ENCODE data around the gene PRDM7.
A peak's percentile ranks its signal among the peaks of the same experiment; 100 is the strongest.
"Not testable (repeated sequence)": the region's sequence is repeated elsewhere in the genome, so short reads cannot be mapped to it uniquely, and the experiment has no call there.

Gene PRDM7

GRCh38 chr16:90070440-90070839 lies 6.7 kb downstream of the PRDM7 start:
- DNase-seq: peak; percentile 45

- DNase-seq: no peak
These were observed 15.7 kb downstream of the PRDM7 start for GRCh38 chr16:90061437-90061836.

GRCh38 chr16:90057738-90058173 lies 19.4 kb downstream of the PRDM7 start:
- peak; percentile 42 for DNase-seq

- DNase-seq: not testable (repeated sequence)
These were observed 20.6 kb downstream of the PRDM7 start for GRCh38 chr16:90056521-90056920.

- DNase-seq: no peak
These were observed 21.8 kb downstream of the PRDM7 start for GRCh38 chr16:90055371-90055770.

GRCh38 chr16:90054554-90054953 lies 22.6 kb downstream of the PRDM7 start:
- no peak for DNase-seq

- DNase-seq: no peak
These were observed 23.1 kb downstream of the PRDM7 start for GRCh38 chr16:90053902-90054500.

GRCh38 chr16:90050969-90051368 lies 26.2 kb downstream of the PRDM7 start:
- no peak for DNase-seq

- no peak for DNase-seq
These were observed 28.3 kb downstream of the PRDM7 start for GRCh38 chr16:90048737-90049330.

- no peak for DNase-seq
These were observed 28.8 kb downstream of the PRDM7 start for GRCh38 chr16:90048347-90048722.

GRCh38 chr16:90047714-90048346 lies 29.3 kb downstream of the PRDM7 start:
- DNase-seq: peak; percentile 15

- DNase-seq: no peak
These were observed 30.0 kb downstream of the PRDM7 start for GRCh38 chr16:90046971-90047713.

- DNase-seq: no peak
These were observed 30.8 kb downstream of the PRDM7 start for GRCh38 chr16:90046122-90046970.

- DNase-seq: no peak
These were observed 33.0 kb downstream of the PRDM7 start for GRCh38 chr16:90044111-90044551.

- no peak for DNase-seq
These were observed 33.6 kb downstream of the PRDM7 start for GRCh38 chr16:90043526-90043925.

- no peak for DNase-seq
These were observed 34.1 kb downstream of the PRDM7 start for GRCh38 chr16:90042946-90043514.

GRCh38 chr16:90041896-90042473 lies 35.1 kb downstream of the PRDM7 start:
- no peak for DNase-seq

GRCh38 chr16:90040152-90041023 lies 36.7 kb downstream of the PRDM7 start:
- no peak for DNase-seq

GRCh38 chr16:90037276-90037675 lies 39.9 kb downstream of the PRDM7 start:
- no peak for DNase-seq

- DNase-seq: no peak
These were observed 41.2 kb downstream of the PRDM7 start for GRCh38 chr16:90035902-90036301.

GRCh38 chr16:90034504-90034903 lies 42.6 kb downstream of the PRDM7 start:
- DNase-seq: no peak

Data from hematopoietic multipotent progenitor cell treated with erythropoietin and hydrocortisone succinate and interleukin-3 and kit ligand, for 4 days (in vitro differentiated cells).